Stimulated activated naive CD8-positive, alpha-beta T cell treated with anti-CD3 and anti-CD28 coated beads, Interleukin-15, amount 100 ng/mL, for 72 hours (primary cell): ENCODE results near the gene TRAPPC3L.

Source experiments
- ATAC-seq: fragments of 150-1000 bp; cut with Tn5 transposase; 2 replicates; pipeline ENCODE4 v1.10.0; 2021; ENCODE audit warnings: mild to moderate bottlenecking, moderate library complexity
- DNase-seq, 2 donors: peaks; one replicate each; pipeline ENCODE4 v3.0.0; 2021 to 2022
- H3K27ac Mint-ChIP-seq, 2 donors: one replicate each; pipeline ENCODE4 v1.8.0; 2022; ENCODE audit warnings: mild to moderate bottlenecking in 2 of 2, mixed read lengths in 2 of 2, moderate library complexity in 2 of 2
- H3K27me3 Mint-ChIP-seq: one replicate; pipeline ENCODE4 v1.8.0; 2022; ENCODE audit warnings: mixed read lengths
- H3K4me1 Mint-ChIP-seq: one replicate; pipeline ENCODE4 v1.8.0; 2022; ENCODE audit warnings: mild to moderate bottlenecking, mixed read lengths
- H3K4me3 Mint-ChIP-seq, 2 donors: one replicate each; pipeline ENCODE4 v1.8.0; 2022; ENCODE audit warnings: mild to moderate bottlenecking in 2 of 2, mixed read lengths in 2 of 2, moderate library complexity in 1 of 2
- H3K9me3 Mint-ChIP-seq, 2 donors: one replicate each; pipeline ENCODE4 v1.8.0; 2022; ENCODE audit warnings: mixed read lengths in 2 of 2

TRAPPC3L gene

DNA sequence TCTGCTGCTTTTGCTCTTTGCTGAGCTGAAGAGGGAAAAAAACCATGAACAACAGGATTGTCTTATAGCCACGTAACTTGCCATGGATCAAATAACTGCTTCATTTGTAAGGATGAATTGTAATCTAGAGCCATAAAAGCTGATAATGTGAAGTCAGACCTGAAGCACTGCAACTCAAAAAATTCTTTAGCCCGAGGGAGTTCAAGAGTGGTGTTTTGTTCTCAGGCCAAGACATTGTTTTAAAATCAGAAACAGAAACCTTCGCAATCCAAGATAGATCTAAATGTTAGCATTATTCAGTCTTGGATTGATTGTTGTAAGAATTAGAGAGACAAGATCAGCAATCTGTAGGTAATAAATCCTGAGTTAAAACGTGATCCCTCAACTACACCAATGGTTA is at the start of gene TRAPPC3L:
TRAPPC3L (minus strand) TSS at position 34 of the 400 bp plus-strand sequence. CDS start 170 bp downstream, outside the sequence.
- no peaks in the 10 kb centered on the region for H3K9me3 Mint-ChIP-seq
- no peak for ATAC-seq
- DNase-seq, result no peak
- no peak within 1 kb of the TSS for H3K4me3 Mint-ChIP-seq
- H3K27me3 Mint-ChIP-seq, result peaks cover 23% of the 10 kb centered on the region
- H3K4me1 Mint-ChIP-seq, result no peaks in the 10 kb centered on the region
- H3K27ac Mint-ChIP-seq, result no peak within 1 kb of the TSS

DNA sequence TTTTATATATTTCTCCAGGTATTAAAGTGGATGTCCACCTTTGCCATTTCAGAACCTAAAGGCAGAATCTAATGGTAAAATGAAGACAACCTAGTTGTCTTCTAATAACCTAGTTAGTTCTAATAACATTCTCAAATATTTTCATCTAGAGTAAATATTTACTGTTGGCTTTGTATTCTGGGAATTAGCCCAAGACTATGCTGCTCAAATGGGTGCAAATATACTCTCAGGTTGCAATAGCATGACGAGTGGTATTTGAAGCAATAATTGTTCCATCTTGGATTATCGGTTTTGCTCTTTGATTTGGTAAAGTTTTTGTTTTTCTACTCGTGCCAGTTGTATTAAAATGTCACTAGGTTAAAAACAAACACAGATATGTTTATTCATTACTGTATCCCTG is 49.8 kb upstream of the TRAPPC3L start:
- H3K27me3 Mint-ChIP-seq, result no peaks in the 10 kb centered on the region
- H3K9me3 Mint-ChIP-seq, result no peaks in the 10 kb centered on the region
- H3K4me1 Mint-ChIP-seq, result no peaks in the 10 kb centered on the region
- ATAC-seq (no peak), DNase-seq (no peak)
- H3K27ac Mint-ChIP-seq, result no peak overlapping the region
- no peak overlapping the region for H3K4me3 Mint-ChIP-seq

DNA sequence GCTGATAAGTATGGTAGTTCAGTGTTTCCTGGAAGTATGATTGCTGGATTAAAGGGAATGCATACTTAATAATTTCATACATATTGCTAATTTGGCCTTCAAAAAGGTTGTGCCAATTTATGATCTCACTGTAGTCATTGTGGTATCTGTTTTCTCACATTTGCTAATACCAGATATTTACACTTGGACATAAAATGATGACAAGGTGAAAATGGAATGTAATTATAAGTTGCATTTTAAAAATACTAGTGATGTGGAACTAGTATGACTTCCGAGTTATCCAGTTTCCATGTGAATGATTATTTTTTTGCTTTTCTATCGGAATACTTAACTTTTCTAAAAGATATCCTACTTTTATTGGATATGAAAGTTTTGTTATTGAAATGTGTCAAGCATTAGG is 41.3 kb upstream of the TRAPPC3L start:
- ATAC-seq (no peak), DNase-seq (no peak)
- Mint-ChIP-seq H3K4me3 (no peak overlapping the region), H3K27me3 (no peaks in the 10 kb centered on the region), H3K4me1 (no peaks in the 10 kb centered on the region), H3K27ac (no peak overlapping the region), H3K9me3 (no peaks in the 10 kb centered on the region)

DNA sequence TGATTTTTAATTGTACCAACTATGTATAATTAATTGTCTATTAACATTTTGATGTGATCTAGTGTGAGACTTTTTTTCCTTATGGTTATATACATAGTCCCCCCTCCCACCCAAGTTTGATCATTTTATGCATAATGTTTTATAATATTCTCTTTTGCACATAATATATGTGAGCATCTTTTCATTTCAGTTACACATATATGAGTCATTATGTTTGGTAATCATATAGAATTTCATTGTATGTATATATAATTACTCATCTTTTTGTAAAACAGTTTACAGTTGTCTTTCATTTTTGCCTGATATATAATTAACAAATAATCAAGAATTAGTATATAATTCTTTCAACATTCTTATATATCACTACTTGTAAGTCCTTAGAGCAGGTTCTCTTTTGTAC is 40.8 kb upstream of the TRAPPC3L start:
- Mint-ChIP-seq H3K27me3 (no peaks in the 10 kb centered on the region), H3K9me3 (no peaks in the 10 kb centered on the region), H3K27ac (no peak overlapping the region), H3K4me3 (no peak overlapping the region), H3K4me1 (no peaks in the 10 kb centered on the region)
- no peak for ATAC-seq
- DNase-seq, result no peak

DNA sequence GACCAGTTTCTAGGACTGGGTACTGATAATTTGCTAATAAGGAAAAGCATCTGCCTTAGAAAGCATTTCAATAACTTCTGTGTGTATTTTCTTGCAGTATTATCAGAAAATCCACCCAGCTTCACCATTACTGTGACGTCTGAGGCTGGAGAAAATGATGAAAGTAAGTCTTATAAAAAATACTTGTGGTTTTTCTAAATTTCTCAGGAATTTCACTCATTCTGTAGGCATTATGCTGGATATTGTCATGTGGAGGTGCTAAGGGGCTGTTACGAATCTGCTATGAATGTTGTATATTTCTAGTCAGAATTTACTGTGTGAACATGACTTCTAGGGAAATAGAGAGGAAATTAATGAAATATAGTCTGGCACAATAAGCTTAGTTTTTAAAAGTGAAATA is 34.7 kb upstream of the TRAPPC3L start:
- H3K27me3 Mint-ChIP-seq, result no peaks in the 10 kb centered on the region
- no peak overlapping the region for H3K4me3 Mint-ChIP-seq
- ATAC-seq, result no peak
- no peak overlapping the region for H3K27ac Mint-ChIP-seq
- no peak for DNase-seq
- H3K9me3 Mint-ChIP-seq, result no peaks in the 10 kb centered on the region
- peaks cover 15% of the 10 kb centered on the region for H3K4me1 Mint-ChIP-seq

DNA sequence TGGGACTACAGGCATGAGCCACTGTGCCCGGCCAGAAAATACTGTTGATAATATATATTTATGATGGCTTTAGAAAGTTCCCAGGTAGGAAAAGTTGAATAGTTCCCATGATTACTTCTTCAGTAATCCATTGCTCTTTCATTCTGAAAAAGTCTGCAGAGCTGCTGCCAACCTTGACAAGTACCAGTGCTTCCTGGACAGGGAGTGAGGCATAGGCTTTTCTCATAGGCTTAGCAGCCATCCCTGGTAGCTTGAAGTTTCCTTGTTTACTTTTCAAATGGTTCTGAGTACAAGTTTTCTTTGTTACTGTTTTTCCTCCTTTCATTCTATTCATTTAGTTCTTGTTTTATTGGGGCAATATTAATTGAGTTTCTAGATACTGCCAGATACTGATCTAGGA is 33.7 kb upstream of the TRAPPC3L start:
- Mint-ChIP-seq H3K27me3 (no peaks in the 10 kb centered on the region), H3K27ac (no peak overlapping the region), H3K4me1 (peaks cover 25% of the 10 kb centered on the region), H3K4me3 (no peak overlapping the region), H3K9me3 (no peaks in the 10 kb centered on the region)
- ATAC-seq (no peak), DNase-seq (no peak)

DNA sequence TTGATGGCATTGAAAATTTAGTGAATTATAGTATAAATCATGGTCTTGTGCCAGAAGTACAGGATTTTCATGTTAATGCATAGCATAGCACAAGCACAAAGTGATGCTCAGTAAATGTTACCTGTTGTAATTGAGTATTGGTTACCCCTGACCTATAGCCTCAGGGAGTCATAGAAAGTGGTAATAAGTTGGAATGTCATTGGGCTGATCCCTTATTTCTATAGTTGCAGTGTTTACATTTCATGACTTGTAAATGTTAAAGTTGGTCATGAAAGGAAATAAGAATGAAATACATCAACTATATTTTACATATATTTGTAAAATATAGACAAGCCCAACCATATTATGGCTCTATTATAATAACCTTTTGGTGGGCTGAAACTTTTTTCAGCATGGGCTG is 32.9 kb upstream of the TRAPPC3L start:
- Mint-ChIP-seq H3K4me3 (no peak overlapping the region), H3K9me3 (no peaks in the 10 kb centered on the region), H3K27ac (no peak overlapping the region), H3K4me1 (peaks cover 33% of the 10 kb centered on the region), H3K27me3 (no peaks in the 10 kb centered on the region)
- no peak for ATAC-seq
- no peak for DNase-seq

DNA sequence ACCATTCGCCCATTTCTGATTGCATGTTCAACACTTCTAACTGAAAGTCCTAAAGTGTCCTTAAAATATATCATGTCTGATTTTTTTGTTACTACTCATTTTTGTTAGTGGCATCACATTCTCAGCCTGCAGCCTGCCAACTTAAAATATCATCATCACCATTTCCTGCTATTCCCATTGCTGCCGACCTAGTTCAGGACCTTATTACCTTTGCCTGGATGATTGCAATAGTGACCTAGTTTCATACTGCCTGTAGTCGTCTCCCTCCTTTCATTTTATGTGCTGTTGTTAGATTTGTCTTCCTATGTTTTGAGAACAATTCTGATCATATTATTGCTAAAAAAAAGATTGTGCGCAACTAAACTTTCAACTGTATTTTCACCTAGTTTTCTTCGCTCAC is 32.0 kb upstream of the TRAPPC3L start:
- ATAC-seq (no peak), DNase-seq (no peak)
- Mint-ChIP-seq H3K27ac (peak overlapping the region in 1 of 2 donors; percentile 5), H3K9me3 (no peaks in the 10 kb centered on the region), H3K27me3 (no peaks in the 10 kb centered on the region), H3K4me1 (peaks cover 42% of the 10 kb centered on the region), H3K4me3 (no peak overlapping the region)

DNA sequence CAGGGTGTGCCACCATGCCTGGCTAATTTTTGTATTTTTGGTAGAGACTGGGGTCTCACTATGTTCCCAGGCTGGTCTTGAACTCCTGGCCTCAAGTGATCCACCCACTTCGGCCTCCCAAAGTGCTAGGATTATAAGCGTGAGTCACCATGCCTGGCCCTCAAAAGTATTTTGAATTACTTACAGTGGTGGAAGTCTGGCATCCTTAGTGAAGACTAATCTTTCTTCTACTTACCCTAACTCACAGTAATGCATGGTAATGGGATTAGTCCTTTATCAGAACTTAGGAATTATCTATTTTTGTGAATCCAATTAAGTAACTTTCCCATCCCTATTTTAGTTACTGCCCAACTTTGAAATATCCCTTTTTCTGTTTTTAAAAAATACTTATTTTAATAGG is 29.7 kb upstream of the TRAPPC3L start:
- H3K9me3 Mint-ChIP-seq, result no peaks in the 10 kb centered on the region
- peaks cover 43% of the 10 kb centered on the region for H3K4me1 Mint-ChIP-seq
- H3K4me3 Mint-ChIP-seq, result no peak overlapping the region
- no peak for ATAC-seq
- H3K27ac Mint-ChIP-seq, result no peak overlapping the region
- no peak for DNase-seq
- H3K27me3 Mint-ChIP-seq, result no peaks in the 10 kb centered on the region

DNA sequence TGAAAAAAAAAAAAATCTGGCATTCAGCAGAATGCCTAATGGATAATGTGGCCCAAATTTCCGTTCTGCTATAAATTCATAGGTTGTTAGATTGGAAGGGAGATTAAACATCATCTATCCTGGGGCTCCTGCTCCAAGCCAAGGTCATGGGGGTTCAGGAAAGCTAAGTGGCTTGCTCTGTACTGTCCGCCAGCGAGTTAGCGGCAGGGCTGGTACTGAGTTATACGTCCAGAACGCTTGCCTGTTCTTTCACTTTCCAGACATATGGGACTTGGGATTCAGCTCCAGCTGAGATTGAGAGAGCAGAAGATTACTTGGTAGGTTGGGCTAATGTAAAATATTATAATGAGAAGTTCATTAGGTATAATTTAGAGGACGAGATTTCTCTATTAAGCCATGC is 26.7 kb upstream of the TRAPPC3L start:
- ATAC-seq (no peak), DNase-seq (peak in 1 of 2 donors; percentile 15)
- Mint-ChIP-seq H3K4me3 (peak overlapping the region; percentile 97 to 100), H3K4me1 (peaks cover 51% of the 10 kb centered on the region), H3K27me3 (no peaks in the 10 kb centered on the region), H3K9me3 (no peaks in the 10 kb centered on the region), H3K27ac (peak overlapping the region; percentile 98 to 99)

DNA sequence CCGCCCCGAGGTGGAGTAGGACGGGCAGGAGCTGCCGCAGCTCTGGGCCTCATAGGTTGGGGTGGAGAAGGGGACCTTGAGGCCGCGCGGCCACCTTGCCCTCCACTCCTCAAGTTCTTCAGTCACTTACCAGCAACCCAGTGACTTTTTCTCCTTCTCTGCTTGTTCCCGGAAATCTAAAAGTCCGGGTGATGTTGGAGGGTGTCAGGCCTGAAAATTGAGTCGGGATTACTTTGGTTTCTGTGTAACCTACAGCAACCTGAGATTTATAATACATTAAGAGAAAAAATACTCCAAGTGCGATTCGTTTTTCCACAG is 26.2 kb upstream of the TRAPPC3L start:
- H3K4me1 Mint-ChIP-seq, result peaks cover 50% of the 10 kb centered on the region
- peak overlapping the region; percentile 98 to 99 for H3K27ac Mint-ChIP-seq
- peak overlapping the region; percentile 97 to 100 for H3K4me3 Mint-ChIP-seq
- DNase-seq (no peak), ATAC-seq (no peak)
- H3K27me3 Mint-ChIP-seq, result no peaks in the 10 kb centered on the region
- no peaks in the 10 kb centered on the region for H3K9me3 Mint-ChIP-seq

DNA sequence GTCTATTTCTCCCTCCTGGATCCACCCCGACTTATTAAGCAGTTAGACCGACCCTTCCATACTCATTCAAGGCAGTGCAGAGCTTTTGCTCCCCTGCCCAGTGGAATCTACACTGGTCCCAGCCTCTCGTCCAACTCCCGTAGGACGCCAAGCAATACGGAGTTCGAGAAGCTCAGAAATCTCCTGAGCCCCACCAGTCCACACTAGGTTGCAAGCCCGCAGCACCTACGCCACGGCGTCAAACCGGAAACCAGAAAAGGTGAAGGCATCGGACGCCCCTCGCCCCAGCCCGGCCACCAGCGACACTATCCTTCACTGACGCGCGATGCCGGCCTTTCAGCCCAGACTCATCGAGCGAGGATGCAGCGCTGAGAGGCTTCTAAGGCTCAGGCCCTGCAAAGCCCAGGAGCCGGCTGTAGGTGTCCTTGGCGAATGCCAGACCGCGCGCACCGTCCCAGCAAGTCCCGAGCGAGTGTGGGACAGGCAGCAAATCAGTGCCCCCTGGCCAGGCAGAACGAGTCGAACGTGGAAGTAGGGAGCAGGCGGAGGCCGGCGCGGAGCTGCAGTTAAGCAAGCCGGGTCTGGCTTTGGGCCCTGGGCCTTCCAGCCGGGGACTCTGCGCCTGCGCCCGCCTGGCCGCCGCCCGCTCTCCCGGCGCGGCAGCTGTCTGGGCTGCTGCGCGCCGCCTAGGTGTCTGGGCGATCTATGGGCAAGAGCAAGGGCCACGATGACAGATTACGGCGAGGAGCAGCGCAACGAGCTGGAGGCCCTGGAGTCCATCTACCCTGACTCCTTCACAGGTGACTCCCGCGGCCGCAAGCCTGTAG is 25.6 kb upstream of the TRAPPC3L start, which contains the start of gene RWDD1:
RWDD1 (plus strand) TSS at position 649 of the 827 bp plus-strand sequence; CDS start at position 728, 79 bp downstream.
- H3K9me3 Mint-ChIP-seq, result no peaks in the 10 kb centered on the region
- DNase-seq (peak; percentile 98 to 100), ATAC-seq (peak; percentile 98)
- no peaks in the 10 kb centered on the region for H3K27me3 Mint-ChIP-seq
- peaks cover 45% of the 10 kb centered on the region for H3K4me1 Mint-ChIP-seq
- peak within 1 kb of the TSS; percentile 97 to 100 for H3K4me3 Mint-ChIP-seq
- H3K27ac Mint-ChIP-seq, result peak within 1 kb of the TSS; percentile 98 to 99

DNA sequence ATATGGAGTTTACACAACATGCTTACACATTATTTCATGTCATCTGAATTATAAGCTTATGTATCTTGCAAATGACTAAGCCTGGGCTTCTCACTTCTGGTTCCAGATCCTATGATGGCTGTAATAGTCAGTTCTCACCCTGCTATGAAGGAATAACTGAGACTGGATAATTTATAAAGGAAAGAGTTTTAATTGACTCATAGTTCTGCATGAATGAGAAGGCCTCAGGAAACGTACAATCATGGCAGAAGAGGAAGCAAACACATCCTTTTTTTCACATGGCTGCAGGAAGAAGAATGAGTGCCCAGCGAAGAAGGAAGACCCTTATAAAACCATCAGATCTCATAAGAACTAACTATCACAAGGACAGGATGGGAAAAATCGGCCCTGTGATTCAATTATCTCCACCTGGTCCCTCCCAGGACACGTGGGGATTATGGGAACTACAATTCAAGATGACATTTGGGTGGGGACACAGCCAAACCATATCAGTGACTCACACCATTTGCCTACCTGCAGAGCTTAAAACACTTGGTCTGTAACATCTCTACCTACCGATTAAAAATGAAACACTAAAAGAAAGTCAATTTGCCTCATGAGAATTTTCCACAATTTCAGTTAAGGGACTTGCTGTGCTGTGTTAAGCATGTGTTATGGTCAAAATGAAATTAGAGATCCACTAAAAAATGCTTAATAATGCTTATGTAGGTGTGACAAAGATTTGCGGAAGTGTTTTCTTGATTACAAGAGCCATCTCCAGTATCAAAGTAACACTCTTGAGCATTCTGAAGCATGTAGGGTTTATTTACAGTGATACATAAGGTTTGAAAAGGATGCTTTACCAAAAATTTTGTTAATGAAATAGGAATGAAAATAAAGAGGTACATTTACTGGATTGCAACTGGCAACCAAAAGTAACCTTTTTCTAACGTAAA is 23.6 kb upstream of the TRAPPC3L start:
- no peak overlapping the region for H3K4me3 Mint-ChIP-seq
- H3K27me3 Mint-ChIP-seq, result peaks cover 4% of the 10 kb centered on the region
- H3K27ac Mint-ChIP-seq, result no peak overlapping the region

DNA sequence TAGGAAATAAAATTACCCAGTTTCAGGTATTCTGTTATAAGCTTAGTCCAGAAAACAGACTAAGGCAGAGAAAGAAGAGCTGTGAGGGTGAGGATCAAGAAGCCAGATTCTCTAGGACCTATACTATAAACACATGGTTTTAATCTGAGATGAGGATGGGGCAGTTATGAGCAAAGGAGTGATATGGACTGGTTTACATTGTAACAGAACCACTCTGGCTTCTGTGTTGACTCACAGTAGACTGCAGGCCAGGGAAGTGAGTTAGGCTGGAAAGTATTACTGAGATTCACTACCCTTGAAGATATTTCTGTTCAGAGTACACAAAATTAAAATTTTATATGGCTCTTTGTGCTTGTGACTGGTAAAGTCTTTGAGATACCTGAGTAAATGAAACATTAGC is 22.6 kb upstream of the TRAPPC3L start:
- H3K4me3 Mint-ChIP-seq, result no peak overlapping the region
- no peak overlapping the region for H3K27ac Mint-ChIP-seq
- no peaks in the 10 kb centered on the region for H3K9me3 Mint-ChIP-seq
- no peak for ATAC-seq
- peaks cover 39% of the 10 kb centered on the region for H3K4me1 Mint-ChIP-seq
- DNase-seq, result no peak
- peaks cover 9% of the 10 kb centered on the region for H3K27me3 Mint-ChIP-seq

More for the DNA sequence above, 23.6 kb upstream of the TRAPPC3L start:
- no peaks in the 10 kb centered on the region for H3K9me3 Mint-ChIP-seq
- peaks cover 47% of the 10 kb centered on the region for H3K4me1 Mint-ChIP-seq
- ATAC-seq (no peak), DNase-seq (no peak)

DNA sequence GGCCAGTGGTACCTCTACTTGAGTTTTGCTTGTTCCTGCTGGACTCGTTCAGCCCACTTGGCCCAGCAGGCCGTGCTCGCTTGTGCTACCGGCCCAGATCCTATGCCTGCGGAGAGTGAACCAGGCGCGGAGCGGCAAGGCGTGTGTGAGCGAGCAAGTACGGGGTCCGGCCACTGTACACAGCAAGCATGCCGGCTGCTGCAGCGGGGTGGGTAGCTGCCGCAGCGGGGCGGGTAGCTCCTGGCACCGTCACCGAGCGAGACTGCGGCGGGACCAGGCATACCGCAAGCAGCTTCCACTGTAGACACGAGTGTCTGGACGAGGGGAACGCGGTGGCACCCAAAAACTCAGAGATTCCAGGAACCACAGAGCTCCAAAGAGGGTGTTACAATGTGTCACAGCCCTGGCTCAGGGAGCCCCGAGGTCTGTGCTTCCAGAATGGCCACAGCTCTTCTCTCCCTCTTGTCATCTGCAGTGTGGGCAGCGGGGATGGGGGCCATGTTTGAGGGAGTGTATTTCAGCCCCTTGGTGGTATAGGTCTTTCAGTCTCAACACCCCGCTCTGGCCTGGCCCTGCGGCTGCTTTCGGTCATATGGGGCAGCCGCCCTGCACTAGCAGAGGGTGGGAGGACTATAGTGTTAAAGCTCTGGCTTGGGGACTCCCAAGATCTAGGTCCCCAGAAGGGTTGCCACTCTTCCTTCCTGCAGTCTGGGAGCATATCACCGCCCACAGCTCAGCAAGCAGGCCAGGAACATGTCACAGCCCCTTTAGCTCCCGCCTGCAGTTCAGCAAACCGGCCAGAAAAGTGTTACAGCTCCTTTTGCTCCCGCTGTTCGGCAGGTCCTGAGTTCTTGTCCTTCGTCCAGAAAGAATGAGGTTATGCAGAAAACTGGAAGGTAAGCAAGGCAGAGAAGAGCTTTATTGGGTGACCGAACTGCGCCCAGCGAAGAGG is 19.7 kb upstream of the TRAPPC3L start:
- H3K9me3 Mint-ChIP-seq, result no peaks in the 10 kb centered on the region
- H3K27ac Mint-ChIP-seq, result peak overlapping the region in 1 of 2 donors; percentile 54
- H3K4me1 Mint-ChIP-seq, result peaks cover 32% of the 10 kb centered on the region
- ATAC-seq (peak; percentile 72), DNase-seq (peak; percentile 21 to 24)
- peaks cover 17% of the 10 kb centered on the region for H3K27me3 Mint-ChIP-seq
- H3K4me3 Mint-ChIP-seq, result peak overlapping the region; percentile 65 to 75
